Inflammatory macrophage treated with lipopolysaccharide for 4 hours (primary cell): Measurements from ENCODE around the gene ANXA2R.
A peak's percentile ranks its signal among the peaks of the same experiment; 100 is the strongest.

Experiments
- DNase-seq: peaks from one replicate; pipeline ENCODE4 v3.0.0-alpha.2; 2020

Gene ANXA2R

GRCh38 chr5:42995360-42995751 is 44.8 kb downstream of the ANXA2R start:
- no peak for DNase-seq

- DNase-seq, result peak; percentile 94
Observed at GRCh38 chr5:42994555-42995359, 45.4 kb downstream of the ANXA2R start.

- DNase-seq, result no peak
Observed at GRCh38 chr5:42994246-42994554, 45.9 kb downstream of the ANXA2R start.

GRCh38 chr5:42993516-42994245 is 46.4 kb downstream of the ANXA2R start:
- peak; percentile 80 for DNase-seq

- peak; percentile 95 for DNase-seq
Observed at GRCh38 chr5:42992088-42992879, 47.8 kb downstream of the ANXA2R start.

GRCh38 chr5:42991404-42992087 is 48.6 kb downstream of the ANXA2R start:
- peak; percentile 82 for DNase-seq

GRCh38 chr5:42990892-42991291 is 49.2 kb downstream of the ANXA2R start:
- DNase-seq, result no peak
